Activated CD4-positive, alpha-beta T cell treated with anti-CD3 and anti-CD28 coated beads, Interleukin-2, amount 50 U/mL, for 24 hours (primary cell): ENCODE measurements around the gene ADAMTSL5.

Source experiments
- DNase-seq, 2 donors: peaks; one replicate each; pipeline ENCODE4 v3.0.0-alpha.2; 2020; ENCODE audit warnings: low read depth in 1 of 2, low spot score in 1 of 2

ADAMTSL5 gene

GRCh38 chr19:1496714-1497577 lies 15.9 kb downstream of the ADAMTSL5 start:
- DNase-seq: no peak

- DNase-seq: no peak
Measured at GRCh38 chr19:1495799-1496713, 16.8 kb downstream of the ADAMTSL5 start.

GRCh38 chr19:1495051-1495798 lies 17.6 kb downstream of the ADAMTSL5 start:
- no peak for DNase-seq

GRCh38 chr19:1494115-1494815 lies 18.6 kb downstream of the ADAMTSL5 start:
- DNase-seq: no peak

GRCh38 chr19:1492474-1493006 lies 20.3 kb downstream of the ADAMTSL5 start:
- DNase-seq: no peak

GRCh38 chr19:1491849-1492170 lies 21.0 kb downstream of the ADAMTSL5 start:
- no peak for DNase-seq

DNA sequence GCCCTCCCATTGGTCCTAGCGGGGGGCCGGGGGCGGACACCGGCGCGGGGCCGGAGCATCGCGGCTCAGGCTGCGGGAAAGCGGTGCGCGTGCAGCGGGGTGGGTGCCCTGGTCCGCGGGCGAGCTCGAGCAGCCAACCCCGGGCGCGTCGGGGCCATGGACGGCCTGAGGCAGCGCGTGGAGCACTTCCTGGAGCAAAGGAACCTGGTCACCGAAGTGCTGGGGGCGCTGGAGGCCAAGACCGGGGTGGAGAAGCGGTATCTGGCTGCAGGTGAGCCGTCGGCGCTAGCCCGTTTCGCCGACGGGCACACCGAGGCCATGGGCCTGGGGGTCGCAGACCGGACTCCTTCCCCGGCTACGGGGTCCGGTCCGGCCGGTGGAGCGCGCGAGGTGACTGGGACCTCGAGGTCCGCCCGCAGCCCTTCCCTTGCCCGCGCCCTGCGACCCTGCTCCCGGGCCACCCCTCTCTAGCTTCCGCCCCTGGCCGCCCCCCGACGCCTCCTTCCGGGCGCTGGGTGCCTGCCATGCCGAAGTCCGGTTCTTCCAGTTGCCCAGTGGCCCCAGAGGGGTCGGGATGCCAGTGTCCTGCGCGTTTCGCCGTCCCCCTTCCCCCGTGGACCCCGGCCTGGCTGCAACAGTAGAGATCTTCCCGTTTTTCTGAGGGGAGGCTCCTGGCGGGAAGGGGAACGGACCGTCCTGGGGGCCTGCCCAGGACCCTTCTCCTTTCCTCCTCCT lies 21.5 kb downstream of the ADAMTSL5 start, which contains the start of gene REEP6:
REEP6 (plus strand) TSS at position 68 of the 735 bp plus-strand sequence; CDS start at position 157, 89 bp downstream.
- no peak for DNase-seq

- DNase-seq: peak; percentile 97 to 99
Measured at GRCh38 chr19:1490311-1491113, 22.3 kb downstream of the ADAMTSL5 start, which contains the start of gene PCSK4. TSS of gene PCSK4 (minus strand) at chr19:1490350. CDS start at chr19:1490346, 4 bp downstream.

DNA sequence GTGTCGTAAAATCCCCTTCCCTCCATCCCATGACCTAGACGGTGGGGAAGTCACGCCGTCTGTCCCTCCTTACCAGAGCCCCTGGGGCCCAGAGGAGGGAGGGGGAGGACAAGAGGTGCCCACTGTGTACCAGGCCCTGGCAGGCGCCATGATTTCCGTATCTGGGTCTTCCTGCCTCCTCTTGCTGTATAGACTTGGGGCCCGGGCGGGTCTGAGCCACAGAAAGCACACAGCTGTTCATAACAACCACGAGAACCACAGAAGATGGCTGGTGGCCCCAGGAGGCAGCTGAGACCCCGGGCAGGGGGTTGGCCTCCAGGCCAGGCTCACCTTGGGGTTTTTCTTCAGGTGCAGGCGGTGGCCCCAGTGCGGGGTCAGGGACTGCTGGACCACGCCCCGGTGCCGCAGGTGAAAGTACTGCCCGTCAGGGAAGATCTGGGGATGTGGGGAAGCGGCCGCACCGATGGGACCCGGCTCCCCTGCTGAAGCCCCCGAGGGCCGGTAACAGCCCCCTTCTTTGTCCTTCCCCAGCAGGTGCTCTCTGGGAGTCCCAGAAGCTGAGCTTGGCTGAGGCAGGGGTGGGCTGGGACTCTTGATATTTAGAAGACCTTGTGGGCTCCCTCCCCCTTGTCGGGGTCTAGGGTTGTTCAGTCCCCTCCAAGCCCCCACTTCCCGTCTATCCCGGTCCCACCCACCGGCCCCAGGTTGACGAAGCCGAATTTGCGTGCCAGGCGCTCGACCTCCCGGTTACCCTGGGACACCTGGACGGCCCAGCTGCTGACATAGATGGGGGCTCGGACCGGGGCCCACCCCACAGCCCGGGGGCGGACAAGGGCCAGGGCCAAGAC lies 23.1 kb downstream of the ADAMTSL5 start:
- no peak for DNase-seq

GRCh38 chr19:1488282-1488601 lies 24.6 kb downstream of the ADAMTSL5 start:
- no peak for DNase-seq

DNA sequence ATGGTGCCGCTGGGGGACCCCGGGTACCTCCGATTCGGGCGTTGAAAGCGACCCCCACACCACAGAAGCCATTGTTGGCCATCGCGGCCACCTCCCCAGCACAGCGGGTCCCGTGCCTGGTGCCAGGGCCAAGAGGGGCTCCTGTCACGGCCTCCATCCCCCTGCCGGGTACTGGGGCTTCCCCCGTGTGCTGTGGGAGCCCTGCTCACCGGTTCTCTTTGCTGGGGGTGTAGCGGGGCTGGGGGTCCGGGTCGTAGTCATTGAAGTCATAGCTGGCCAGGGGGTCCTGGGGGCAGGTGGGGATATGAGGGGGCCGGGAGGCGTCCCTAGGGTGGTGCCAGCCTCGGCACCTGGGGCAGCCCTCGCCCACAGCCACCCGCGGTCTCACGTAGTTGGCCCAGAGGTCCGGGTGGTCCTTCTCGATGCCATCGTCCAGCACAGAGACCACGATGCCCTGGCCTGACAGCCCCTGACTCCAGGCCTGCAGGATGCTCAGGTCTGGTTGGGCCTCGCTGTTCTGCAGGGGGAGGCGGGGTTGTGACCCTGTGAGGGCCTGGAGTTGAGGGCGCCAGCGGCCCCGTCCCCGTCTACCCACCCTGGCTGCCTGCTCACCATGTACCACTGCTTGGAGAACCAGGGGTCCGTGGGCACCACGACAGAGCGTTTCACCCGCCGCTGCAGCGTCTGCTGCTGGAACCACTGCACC lies 25.1 kb downstream of the ADAMTSL5 start:
- no peak for DNase-seq

DNA sequence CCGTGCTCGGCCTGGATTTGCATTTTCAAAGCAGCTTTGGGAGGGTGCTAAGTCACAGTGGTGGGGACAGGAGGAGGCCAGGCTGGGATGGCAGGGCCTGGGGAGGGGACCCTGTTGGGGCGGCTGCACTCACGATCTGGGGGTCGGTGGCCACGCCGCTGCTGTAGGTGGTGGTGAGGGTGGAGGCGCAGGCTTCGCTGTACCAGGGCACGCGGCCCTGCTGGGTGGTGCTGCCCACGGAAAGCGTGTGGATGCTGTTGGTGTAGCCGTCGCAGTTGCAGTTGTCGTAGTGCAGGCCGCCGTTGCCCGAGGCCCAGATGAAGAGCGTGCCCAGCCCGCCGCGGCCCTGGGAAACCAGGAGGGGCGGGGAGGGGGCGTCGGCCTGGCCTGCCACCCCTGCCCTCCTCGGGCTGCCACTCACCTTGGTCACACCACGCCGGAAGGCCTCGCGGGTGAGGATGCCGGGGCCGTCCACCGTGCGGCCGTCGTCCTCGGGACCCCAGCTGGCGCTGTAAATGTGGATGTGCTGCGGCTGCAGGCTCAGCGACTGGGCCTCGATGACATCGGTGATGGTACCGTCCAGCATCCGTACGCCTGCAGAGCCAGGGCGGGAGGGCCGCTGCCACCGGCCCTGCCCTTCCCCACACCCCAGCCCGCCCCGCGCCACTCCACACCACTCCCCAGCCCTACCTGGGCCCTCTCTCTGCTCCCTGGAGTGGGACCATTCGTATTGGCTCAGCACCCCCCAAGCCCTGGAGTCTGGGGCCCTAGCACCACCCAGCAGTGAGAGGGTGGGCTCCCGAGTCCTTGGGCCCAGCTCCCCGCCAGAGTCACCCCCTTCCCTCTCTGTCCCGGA lies 25.9 kb downstream of the ADAMTSL5 start:
- no peak for DNase-seq

GRCh38 chr19:1483979-1484428 lies 28.8 kb downstream of the ADAMTSL5 start:
- no peak for DNase-seq

- DNase-seq: no peak
Measured at GRCh38 chr19:1483131-1483978, 29.5 kb downstream of the ADAMTSL5 start.

DNA sequence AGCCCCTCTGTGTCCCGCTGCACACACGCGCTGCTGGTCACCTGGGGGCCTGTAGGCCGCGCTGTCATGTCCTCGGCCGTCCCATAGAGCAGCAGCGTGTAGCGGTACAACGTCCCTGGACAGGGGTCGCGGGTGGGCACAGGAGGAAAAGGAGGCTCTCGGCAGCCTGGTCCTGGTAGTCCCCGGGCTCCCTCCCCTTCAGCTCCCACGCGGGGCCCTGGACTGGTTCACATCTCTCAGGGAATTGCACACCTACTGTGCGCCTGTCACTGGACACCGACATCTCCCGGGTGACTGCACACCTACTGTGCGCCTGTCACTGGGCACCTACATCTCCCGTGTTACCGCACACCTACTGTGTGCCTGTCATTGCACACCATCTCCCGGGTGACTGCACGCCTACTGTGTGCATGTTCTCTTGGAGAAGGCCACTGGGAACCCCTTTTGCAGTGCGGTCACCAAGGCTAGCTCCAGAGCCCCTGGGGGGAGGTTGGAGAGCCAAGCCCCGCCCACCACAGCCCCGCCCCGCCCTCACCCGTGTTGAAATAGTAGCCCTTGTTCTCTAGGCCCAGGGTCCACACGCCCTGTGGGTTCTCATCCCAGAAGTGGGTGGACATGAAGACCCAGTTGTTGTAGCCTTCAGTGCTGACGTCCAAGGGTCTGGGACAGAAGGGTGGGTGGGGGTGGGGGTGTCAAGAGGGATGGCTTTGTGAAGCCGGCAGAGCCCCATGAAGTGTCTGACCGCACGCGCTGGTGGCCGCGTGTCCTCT lies 30.3 kb downstream of the ADAMTSL5 start:
- DNase-seq: no peak
